Epithelial cell of esophagus (primary cell): ENCODE measurements around the gene ERICH2.
A peak's percentile ranks its signal among the peaks of the same experiment; 100 is the strongest.

Source experiments
- DNase-seq: peaks from one replicate; pipeline ENCODE4 v3.0.0; 2010; ENCODE audit warnings: low read depth
- H3K4me3 ChIP-seq: 2 replicates; pipeline ENCODE4 v1.5.1; 2011; ENCODE audit warnings: mild to moderate bottlenecking, low read length, control low read depth
- CTCF ChIP-seq: IDR thresholded peaks from 2 replicates; pipeline ENCODE4 v1.5.1; 2011; ENCODE audit warnings: low read depth, mild to moderate bottlenecking, low read length, control low read depth, inconsistent platforms; ENCODE audit not compliant: insufficient read depth; ENCODE audit errors: missing control alignments

The ERICH2 gene

GRCh38 chr2:170813611-170814532, 43.7 kb downstream of the ERICH2 start:
- peak; percentile 66 for DNase-seq
- H3K4me3 ChIP-seq: no peak overlapping the region
- TF ChIP-seq CTCF: no peak

GRCh38 chr2:170814533-170815230, 44.5 kb downstream of the ERICH2 start:
- DNase-seq: no peak
- no peak overlapping the region for H3K4me3 ChIP-seq
- no peak for TF ChIP-seq CTCF

GRCh38 chr2:170815311-170815710, 45.1 kb downstream of the ERICH2 start:
- no peak for DNase-seq
- H3K4me3 ChIP-seq: no peak overlapping the region
- TF ChIP-seq CTCF: no peak

- peak; percentile 65 for TF ChIP-seq CTCF
- peak overlapping the region; percentile 38 for H3K4me3 ChIP-seq
- DNase-seq: peak; percentile 68
These were observed 45.7 kb downstream of the ERICH2 start for GRCh38 chr2:170815746-170816503.

GRCh38 chr2:170816504-170817092, 46.4 kb downstream of the ERICH2 start, which contains the start of gene GAD1:
Gene GAD1, plus strand, starts transcription at chr2:170816887. Its CDS starts 1,705 bp downstream, at chr2:170818592.
- DNase-seq: peak; percentile 81
- TF ChIP-seq CTCF: no peak
- peak within 1 kb of the TSS; percentile 38 for H3K4me3 ChIP-seq
